SW480 (cell line): ENCODE measurements around the gene PDP2.

Experiments used
- DNase-seq: peaks from one replicate; pipeline ENCODE4 v3.0.0-alpha.2; 2016; ENCODE audit warnings: low spot score

The PDP2 gene

DNA sequence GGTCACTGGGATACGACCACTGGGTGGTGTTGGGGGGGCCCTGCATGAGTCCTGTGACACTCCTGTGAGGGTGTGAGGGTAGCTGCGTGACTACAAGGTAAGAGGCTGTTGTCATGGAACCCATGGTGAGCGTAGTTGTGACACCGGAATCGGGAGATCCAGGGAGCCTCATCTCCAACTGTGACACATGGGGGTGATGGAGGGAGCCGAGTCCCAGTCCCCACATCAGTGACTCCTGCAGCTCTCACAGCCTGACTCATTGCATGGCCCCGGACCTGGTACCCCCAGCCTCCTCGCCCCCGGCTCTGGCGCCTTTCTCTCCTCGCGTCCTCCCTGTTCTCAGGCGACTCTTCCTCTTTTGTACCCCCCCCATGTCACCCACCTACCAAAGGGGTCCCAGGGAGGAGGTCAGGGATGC lies 24.1 kb downstream of the PDP2 start:
- no peak for DNase-seq

- DNase-seq = no peak
These were observed 24.7 kb downstream of the PDP2 start for GRCh38 chr16:66904846-66905632.

DNA sequence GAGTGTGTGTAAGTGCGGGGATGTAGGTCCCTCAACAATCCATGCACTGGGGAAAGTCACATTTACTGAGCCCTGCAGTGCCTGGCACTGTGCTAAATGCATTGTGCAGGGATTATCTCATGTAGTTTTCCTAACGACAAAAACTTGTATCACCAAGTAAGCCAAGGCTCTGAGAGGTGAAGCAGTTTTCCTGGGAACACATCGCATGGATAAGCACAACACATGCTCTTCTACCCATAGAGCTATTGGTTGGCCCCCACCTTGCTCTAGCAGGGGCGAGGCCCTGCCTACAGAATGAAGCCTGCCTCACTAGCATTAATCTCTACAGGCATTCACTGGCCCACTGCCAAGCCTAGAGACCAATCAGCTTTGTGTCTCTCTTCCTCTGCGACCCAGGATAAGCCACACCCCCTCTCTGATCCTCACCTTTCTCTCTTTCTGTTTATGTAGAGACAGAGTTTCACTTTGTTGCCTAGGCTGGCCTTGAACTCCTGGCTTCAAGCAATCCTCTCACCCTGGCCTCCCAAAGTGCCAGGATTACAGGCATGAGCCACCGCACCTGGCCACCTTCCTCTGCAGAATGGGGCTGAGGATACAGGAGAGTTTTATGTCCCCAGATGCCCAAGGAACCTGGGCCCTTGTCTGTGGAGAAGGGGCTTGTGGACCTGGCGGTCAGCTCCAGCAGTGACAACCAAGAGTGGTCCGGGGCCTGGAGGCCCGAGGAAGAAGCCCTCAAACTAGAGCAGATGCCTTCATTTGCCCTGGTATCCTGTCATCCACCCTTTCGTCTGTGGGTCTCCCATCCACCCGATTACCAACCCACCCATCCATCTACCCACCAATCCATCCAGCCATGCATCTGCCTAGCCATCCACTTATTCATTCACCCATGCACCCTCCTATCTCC lies 25.6 kb downstream of the PDP2 start:
- DNase-seq = peak; percentile 77

GRCh38 chr16:66906916-66907836 lies 26.9 kb downstream of the PDP2 start:
- no peak for DNase-seq

GRCh38 chr16:66908116-66908515 lies 27.8 kb downstream of the PDP2 start:
- DNase-seq = no peak

DNA sequence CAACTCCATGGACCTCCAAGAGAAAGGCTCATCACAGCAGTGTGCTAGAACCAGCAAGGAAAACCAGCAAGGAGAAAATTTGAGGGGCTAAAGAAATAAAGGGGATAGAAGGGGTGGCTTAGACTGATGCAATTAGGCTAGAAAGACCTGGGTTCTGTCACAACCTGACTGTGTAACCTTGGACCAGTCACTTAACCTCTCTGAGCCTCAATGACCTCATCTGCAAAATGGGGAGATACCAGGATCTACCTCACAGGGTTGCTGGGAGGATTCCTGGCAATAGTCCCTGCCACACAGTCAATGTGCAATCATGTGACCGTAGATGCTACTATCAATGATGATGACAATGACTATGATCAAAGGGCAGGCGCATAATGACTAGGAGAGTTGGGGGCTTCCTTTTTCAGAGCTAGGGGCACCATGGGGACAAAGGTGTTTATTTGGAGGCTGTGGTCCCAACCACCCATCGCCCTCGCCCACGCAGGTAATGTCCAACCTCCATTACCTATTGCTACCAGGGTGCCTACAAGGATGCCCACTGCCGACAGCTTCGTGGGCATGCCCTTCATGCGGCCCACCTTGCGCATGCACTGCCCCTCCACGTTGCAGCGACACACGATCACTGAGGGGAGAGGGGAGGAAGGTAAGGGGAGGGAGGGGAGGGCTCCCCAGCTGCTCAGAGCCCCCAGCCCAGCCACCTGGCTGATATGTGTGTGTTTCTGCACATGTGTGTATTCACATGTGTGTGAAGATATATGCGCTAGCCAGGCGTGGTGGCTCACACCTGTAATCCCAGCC lies 28.6 kb downstream of the PDP2 start:
- DNase-seq = no peak

GRCh38 chr16:66910175-66910940 lies 30.0 kb downstream of the PDP2 start:
- DNase-seq = no peak

DNA sequence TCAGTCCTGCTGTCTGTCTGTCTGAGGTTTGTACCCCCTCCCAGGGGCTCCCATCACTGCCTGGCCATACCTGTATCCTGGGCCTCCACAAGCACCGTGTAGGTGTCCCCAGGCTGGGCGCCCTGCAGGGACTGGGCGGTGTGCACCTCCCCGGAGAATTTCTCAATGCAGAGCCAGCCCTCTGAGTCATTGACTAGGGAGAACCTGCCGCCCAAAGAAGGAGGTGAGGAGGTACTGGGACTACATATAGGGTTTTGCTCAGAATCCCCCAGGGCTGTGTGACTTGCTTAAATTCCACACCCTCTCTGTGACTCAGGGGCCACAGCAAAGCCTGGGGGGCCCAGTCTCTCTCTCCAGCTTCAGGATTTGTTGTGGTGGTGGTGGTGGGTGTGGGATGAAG lies 30.8 kb downstream of the PDP2 start:
- no peak for DNase-seq

GRCh38 chr16:66911801-66912200 lies 31.5 kb downstream of the PDP2 start:
- DNase-seq = no peak

GRCh38 chr16:66913081-66913480 lies 32.8 kb downstream of the PDP2 start:
- DNase-seq = no peak

DNA sequence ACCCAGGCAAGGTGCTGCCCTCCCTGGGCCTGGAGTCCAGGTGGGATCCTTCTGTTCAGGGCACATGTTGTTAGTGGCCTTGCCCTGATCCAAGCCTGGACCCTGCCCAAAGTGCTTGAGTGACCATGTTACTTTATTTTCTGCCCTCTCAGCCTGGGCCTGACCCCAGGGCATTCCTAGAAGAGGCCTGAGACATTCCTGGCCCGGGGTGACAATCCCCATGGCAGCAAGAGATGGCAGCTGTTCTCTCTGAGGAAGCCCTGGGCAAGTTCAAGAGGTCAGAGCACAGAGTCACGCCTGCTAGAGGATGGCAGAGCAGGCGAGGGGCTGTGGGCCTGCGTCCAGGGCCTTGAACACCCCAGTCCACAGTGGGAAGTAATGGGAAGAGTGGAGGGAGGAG lies 33.4 kb downstream of the PDP2 start:
- DNase-seq = no peak

- DNase-seq = no peak
These were observed 34.2 kb downstream of the PDP2 start for GRCh38 chr16:66914541-66914940.

DNA sequence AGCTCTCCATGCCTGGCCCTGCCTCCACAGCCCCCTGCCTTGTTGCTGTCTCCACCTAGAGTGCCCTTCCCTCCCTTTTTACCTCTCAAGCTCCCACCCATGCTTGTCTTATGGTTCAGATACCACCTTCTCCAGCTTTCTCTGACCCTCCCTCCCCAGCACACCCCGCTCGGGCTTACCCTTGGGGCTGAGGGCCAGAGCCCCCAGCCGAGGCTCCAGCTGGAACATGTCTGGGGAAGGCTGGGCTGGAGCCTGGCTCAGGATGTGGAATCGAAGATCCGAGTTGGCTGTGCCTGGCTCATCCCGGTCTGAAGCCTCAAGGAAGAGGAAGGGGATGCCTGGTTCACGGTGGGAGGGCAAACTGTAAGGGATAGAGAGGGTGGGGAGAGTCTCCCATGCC lies 34.7 kb downstream of the PDP2 start:
- no peak for DNase-seq

- no peak for DNase-seq
These were observed 36.2 kb downstream of the PDP2 start for GRCh38 chr16:66916518-66916917.

DNA sequence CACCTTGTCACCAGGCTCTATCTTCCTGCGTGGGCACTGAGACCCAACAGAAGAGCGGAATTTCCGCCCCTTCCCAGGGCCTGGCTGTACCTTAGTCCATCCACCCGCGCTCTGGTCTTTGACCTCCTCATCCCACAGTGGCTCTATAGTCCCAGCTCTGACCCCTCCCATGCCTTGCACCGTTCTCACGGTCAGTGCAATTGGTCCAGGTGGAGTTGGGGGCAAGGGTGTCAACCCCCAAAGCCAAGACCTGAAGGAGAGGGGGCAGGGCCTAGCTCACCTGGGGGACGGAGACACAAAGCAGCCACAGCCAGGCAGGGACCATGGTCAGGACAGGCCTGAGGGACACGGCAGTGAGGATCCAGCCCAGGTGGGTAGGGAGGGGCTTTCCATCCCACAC lies 37.4 kb downstream of the PDP2 start:
- no peak for DNase-seq

GRCh38 chr16:66918355-66918754 lies 38.0 kb downstream of the PDP2 start:
- no peak for DNase-seq

- no peak for DNase-seq
These were observed 38.7 kb downstream of the PDP2 start, which contains the start of gene CDH16 for GRCh38 chr16:66918803-66919568. TSS of gene CDH16 (minus strand) at chr16:66918885. CDS start at chr16:66918065, 820 bp downstream.

GRCh38 chr16:66919569-66920298 lies 39.4 kb downstream of the PDP2 start:
- no peak for DNase-seq

DNA sequence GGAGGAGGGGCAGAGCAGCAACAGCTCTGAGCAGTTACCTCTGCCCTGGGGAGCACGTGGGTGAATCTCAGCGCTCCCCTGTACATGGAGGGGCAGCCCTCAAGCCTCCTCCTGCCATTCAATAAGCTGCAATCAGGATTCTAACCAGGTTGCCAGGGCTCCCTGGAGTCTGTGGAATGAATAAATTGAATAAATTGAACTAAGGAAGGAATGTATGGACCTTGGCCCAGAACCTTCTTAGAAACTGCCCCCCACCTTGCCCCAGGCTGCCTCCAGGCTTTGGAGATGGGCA lies 39.9 kb downstream of the PDP2 start:
- no peak for DNase-seq
